ENCODE data around the gene LRSAM1.
"Not testable (repeated sequence)": the region's sequence is repeated elsewhere in the genome, so short reads cannot be mapped to it uniquely, and the experiment has no call there.

LRSAM1 gene

DNA sequence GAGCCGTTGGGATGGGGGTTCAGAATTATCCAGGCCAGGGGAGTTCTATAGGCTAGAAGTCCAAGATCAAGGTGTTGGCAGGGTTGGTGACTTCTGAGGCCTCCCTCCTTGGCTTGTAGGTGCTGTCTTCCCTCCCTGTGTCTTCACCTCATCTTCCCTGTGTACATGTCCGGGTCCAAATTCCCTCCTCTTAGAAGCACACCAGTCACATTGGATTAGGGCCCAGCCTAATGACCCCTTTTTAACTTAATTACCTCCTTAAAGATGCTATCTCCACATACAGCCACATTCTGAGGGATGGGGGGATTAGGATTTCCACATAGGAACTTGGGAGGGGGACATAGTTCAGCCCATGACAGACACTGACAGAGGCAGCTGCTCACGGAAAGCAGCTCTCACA lies 12.1 kb downstream of the LRSAM1 start:
- no peak for DNase-seq

DNA sequence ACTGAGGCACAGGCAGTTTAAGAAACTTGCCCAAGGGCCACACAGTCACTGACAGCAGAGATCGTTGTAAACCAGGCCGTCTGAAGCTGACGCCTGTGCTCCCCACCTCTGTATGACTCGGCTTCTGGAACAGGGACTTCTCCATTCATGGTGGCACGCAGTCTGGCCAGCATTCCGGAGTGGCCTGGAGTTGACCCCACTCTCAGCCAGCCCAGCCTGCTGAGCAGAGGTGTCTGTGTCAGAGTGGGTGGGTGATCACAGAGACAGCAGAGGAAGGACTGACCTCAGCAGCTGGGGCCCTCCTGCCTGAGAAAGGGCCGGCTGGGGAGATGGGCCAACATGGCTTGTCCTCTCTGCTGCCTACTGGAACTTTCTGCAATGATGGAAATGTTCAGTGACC lies 12.6 kb downstream of the LRSAM1 start:
- no peak for DNase-seq

DNA sequence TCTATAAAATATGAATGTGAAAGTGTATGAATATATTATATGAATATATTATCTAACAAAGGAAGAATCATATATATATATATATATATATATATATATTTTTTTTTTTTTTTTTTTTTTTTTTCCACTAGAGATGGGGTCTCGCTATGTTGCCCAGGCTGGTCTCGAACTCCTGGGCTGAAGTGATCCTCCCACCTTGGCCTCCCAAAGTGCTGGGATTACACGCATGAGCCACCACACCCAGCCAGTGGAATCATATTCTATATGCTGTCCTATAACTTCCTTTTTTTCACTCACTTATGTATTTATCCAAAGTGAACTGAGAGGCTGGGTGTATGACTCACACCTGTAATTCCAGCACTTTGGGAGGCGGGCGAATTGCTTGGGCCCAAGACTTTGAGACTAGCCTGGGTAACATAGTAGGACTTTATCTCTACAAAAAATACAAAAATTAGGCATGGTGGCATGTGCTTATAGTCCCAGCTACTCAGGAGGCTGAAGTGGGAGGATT lies 15.2 kb downstream of the LRSAM1 start:
- not testable (repeated sequence) for DNase-seq

DNA sequence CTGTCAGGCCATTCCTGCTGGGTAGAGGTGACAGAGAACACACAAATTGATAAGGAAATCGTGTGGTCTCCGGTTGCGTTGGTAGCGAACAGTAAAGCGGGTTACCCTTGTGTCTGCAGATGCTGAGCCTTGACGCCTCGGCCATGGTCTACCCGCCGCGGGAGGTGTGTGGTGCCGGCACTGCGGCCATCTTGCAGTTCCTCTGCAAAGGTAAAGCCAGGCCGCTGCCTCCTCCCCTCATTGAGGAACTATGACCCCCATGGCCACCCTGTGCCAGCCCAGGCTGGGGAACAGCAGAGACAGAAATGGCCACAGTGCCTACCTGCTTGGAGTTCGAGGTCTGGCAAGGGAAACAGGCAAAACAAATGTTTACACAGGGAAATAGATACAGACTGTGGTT lies 16.3 kb downstream of the LRSAM1 start:
- DNase-seq: no peak

DNA sequence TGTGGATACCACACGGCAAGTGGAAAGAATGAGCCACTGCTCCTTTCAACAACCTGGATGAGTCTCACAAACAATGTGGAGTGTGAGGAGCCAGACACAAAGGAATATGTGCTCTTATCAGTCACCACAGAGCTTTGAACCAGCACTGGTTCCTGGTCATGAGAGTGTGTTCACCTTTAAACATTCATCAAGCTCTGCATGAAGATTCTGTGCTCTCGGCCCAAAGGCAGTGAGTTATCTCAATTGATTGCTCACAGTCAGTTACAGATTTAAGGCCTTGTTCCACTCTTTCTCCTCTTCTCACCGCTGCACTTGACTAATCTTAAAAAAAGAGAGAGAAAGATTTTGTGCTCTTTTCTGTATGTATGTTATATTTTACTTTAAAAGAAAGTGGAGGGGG lies 19.4 kb downstream of the LRSAM1 start:
- DNase-seq: no peak

DNA sequence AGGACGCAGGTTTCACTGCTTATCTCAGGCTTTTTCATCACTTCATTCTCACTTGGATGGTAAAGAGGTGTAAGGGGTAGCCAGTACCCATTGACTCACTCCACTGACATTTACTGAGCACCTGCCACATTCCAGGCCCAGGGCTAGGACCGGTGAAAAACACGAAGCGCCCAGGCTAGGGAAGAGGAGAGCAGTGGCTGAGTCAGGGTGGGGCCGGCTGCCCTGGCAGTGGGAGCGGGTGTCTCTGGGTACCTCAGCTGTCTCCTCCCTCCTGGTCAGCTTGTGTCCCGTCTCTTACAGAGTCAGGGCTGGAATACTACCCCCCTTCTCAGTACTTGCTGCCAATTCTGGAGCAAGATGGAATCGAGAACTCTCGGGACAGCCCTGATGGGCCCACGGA lies 22.2 kb downstream of the LRSAM1 start:
- DNase-seq: no peak

DNA sequence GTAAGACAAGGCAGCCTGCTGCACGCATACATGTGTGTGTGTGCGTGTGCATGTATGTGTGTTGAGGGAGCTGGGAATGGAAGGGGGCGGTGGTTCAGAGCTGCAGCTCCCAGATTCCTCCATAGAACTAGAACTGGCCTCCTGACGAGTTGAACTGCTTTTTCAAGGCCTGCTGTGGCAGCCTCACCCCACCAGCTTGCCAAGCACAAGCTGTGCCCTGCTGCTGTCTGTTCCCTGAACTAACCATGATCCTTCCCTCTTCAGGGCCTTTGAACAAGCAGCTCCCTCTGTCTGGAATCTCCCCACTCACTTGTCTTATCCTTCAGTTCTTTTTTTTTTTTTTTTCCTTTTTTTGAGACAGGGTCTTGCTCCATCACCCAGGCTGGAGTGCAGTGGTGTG lies 22.6 kb downstream of the LRSAM1 start:
- no peak for DNase-seq

DNA sequence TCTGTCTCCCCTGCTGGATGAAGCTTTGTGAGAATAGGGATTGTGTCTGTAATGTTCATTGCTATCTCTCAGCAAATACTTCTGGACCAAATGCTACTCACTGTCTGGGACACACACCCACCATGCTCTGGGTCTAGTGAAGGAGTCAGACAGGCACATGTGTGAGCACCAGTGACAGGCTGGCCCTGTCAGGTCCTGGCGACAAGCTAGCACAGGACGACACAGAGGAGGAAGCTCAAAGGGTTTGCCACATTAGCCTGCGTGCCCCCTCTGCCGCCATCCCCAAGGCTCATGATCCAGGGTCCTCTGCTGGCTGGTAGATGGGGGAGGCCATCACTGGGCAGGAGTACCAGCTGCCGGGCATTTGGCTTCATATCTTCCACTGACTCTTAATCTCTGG lies 23.3 kb downstream of the LRSAM1 start:
- DNase-seq: no peak

DNA sequence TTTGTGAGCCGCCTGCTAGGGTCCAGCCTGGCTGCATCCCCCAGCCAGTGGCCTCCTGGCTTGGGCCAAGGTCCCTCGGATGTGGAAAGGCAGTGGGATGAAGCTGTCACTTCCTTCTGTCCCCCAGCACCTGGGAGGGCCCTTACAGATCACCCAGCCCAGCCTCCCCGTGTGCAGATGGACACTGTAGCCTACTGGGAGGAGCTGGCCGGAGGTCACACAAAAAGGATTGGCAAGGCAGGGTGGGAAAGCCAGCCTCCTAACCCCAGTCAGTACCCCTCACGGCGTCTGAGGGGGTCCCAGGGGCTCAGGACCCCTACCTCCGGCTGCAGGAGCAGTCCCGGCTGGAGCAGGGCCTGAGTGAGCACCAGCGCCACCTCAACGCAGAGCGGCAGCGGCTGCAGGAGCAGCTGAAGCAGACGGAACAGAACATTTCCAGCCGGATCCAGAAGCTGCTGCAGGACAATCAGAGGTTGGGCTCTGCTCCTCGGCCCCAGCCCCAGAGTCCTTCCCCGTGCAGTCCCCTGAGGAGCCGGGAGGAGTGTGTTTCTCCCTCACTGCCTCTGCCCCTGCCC lies 28.3 kb downstream of the LRSAM1 start:
- no peak for DNase-seq

DNA sequence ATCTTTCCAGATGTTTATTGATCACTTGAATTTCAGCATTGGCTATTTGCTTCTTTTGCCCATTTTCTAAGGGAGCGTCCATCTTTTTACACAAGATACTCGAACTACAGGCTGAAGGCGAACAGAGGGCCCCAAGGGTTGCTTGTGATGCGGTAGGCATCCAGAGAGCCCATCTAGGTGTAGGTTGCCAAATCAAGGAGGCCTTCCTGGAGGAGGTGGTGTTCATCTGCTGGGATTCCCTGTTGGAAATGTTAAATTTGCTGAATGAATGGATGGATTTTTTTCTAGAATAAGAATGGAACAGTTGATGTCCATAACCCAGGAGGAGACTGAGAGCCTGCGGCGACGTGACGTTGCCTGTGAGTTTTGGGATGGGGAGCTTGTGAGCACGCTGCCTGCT lies 31.4 kb downstream of the LRSAM1 start:
- no peak for DNase-seq

DNA sequence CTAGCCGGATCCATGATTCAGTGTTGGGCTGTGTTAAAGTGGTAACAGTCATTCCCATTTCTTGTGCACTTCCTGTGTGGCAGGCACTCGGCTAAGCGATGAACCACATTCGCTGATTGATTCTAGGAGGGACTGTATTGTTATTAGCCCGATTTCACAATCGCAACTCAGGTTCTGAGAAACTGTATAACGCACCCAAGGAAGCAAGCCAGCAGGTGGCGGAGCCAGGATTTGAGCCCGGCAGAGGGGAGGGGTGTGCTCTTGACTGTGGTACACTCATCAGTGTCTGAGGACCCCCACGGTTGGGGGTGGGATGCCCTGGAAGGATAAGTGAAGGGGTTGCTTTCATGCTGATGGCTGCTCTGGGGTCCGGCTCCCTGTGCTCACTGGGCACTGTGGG lies 34.7 kb downstream of the LRSAM1 start:
- no peak for DNase-seq

DNA sequence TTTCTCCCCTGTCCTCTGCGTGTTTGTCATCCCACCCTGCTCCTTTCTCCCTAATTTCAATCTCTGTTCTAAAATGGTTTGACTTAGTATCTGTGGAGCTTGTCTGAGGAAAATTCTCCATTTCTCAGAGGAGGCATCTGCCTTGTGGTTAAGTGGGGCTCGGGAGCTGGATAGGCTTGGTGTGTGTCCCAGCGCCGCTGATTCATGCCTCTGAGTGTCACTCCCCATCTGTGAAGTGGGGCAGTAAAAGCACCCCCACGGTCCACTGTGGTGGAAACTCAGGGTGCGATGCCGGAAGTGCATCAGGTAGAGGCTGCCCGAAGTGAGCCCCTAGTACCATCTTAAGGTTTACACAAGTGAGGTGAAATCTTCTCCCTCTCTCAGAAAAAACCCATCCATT lies 37.6 kb downstream of the LRSAM1 start:
- no peak for DNase-seq

DNA sequence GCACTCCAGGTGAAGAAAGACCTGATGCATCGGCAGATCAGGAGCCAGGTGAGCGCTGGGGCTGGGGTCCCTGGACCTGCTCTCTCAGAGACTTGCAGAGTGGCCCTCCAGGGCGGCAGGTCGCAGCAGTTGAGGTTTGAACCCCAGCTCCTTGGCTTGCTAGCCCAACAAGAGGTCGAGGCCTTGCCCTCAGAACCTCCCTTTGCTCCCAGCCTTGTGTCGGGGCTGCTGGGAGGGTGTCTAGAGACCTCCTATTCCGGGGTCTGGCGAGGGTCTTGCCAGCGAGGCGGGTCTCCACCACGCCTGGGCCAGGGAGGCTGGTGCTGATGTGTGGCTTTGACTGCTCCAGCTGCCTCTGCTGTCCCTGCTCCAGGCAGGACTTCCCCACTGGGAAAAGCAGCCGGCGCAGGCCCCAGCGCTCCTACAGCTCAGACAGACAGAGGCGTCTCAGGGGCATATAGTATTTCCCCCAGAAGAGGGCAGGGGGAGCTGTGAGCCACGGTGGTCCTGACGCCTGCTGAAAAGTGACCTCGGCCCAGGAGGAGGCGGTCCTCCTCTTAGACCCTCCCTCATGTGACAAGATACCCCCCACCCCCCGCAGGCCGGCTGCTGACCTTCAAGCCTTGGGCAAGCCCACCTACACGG lies 38.3 kb downstream of the LRSAM1 start:
- DNase-seq: no peak

DNA sequence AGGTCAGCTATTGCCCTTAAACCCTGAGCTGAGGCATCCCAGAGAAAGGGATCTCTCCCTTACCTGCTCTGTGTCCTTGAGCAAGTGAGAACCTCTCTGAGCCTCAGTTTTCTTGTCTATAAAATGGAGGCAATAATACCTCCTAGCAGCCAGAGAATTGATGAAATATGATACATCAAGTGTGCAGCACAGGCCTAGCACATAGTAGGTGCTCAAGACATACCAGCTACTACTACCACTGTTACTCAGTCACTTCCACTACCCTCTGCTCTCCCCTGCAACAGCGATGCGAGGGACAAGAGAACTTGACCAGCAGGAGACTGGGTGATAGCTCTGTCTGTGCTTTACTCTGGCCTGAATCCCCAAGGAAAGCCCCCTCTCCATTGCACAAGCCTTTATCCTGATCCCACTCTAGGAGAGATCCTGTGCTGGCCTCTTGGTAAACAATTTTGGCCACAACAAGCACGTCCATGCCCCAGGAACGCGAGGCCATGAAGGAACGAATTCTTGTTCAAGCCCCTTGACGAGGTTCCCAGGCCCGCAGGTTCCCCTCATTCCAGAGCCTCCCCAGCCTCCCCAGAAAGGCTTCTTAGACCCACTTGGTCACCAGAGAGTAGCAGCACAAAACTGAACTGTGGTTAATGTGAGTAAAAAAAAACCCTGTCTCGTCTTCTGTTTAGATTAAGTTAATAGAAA lies 39.4 kb downstream of the LRSAM1 start:
- DNase-seq: no peak

DNA sequence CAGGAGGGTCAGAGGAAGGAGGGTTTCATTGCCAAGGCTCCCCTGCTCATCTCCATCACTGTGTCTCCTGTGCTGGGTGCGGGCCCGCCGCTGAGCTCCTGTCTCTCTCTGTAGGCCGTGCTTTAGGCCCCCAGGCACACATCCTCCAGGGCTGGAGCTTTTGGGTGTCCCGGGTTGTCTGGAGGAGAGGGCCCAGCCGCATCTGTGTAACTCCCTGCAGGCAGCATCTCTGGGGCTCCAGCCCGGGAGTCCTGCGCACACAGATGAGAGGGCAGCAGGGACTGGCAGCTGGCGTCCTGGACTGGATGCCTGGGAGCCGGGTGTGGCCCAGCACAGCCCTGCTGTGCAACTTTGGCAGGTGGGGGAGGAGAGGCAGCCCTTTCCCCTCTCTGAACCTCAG lies 40.2 kb downstream of the LRSAM1 start:
- no peak for DNase-seq

DNA sequence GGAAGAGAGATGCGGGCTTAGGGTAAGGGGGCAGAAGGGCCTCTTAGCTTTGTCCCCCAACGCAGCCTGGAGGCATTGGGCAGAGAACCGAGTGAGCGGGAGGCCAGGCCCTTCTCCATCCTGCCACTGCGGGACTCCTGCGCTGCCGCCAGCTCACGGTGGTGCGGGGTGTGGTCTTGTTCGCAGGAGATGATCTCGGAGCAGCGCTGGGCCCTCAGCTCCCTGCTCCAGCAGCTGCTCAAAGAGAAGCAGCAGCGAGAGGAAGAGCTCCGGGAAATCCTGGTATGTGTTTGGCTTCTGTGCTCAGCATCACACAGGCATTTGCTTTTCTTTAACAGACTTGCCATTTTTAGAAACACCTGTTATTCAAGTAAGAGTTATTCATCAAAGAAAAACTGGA lies 41.3 kb downstream of the LRSAM1 start:
- no peak for DNase-seq

DNA sequence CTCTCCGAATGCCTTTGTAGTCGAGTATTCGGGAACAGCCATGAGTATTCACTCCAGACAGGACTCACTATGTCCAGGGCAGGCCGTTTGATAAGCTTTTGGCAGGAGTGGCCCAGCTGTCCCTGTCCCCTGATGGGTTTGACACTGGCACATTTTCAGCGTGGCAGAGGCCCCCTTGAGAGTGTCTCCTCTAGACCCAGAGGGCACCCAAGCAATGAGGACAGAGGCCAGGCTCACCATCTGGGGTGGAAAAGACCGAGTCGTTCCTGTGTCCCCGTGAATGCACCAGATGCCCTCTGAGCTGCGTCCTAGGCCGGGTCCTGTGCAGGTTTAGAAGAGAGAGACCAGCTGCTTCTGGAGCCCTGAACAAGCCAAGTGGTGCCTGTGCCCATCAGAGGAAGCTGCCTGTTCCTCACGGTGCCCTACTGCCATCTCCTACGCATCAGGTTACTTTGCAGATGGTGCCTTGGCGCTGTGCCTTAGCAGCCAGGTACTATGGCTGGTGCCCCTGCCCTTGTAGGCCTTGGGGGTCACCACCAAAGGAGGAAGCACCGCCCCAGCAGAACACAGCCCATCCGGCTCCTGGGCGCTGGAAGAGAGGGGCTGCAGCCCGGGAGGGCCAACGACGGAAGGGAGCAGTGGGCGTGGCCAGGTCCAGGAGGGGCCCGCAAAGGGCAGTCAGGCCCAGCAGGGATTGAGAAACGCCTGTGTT lies 42.4 kb downstream of the LRSAM1 start:
- no peak for DNase-seq

DNA sequence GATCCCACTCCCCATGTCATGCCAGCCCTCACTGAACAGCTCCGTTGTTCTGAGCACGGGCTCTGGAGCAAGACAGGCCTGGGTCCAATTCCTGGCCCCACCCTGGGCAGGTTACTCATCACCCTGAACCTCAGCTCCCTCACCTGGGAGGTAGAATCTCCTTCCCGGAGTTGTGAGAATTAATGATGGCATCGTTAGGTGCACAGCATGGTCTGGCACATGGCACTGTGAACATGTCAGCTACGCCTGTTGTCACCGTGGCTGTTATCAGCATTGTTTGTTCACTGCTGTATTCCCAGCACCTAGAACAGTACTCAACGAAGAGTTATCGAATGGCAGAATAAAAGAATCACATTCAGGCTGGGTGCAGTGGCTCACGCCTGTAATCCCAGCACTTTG lies 43.0 kb downstream of the LRSAM1 start:
- DNase-seq: no peak

DNA sequence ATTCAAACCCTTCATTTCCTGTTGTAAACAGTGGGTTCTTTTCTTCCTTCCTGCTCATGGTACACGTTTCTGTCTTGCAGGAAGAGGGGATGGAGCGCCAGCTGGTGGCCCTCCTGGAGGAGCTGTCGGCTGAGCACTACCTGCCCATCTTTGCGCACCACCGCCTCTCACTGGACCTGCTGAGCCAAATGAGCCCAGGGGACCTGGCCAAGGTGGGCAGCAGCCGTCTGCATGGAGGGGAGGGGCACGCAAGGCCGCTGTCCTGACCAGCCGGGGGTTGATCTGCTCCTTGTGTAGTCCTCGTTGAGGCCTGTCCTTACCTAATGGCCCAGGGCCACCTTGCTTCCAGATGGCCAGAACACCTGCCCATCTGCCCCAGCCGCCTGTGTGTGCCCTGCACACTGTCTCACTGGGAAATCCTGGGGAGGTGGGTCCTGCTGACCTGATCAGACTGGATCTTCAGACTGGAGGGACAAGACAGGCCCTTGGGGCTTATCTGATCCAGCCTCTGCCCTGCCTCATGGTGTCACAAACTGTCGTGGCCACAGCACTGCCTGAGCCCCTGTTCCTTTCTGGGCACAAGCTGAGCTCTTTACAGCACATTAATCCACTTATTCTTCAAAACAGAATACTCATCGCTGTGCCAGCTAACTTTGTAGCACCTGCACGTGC lies 44.7 kb downstream of the LRSAM1 start:
- DNase-seq: no peak

DNA sequence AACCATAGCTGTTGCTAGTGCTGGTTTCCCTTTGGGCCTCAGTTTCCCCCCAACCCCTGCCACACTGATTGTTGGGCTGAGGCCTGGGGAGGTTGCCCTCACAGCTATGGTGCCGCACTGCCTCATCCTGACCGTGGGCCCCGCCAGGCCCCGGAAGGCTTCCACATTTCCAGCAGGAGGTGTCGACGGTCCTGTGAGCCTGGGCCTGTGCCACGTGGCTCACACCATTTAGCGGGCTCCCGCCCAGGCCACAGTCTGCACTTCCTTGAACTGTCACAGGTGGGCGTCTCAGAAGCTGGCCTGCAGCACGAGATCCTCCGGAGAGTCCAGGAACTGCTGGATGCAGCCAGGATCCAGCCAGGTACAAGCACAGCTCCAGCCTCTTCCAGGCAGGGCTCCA lies 45.7 kb downstream of the LRSAM1 start:
- no peak for DNase-seq

DNA sequence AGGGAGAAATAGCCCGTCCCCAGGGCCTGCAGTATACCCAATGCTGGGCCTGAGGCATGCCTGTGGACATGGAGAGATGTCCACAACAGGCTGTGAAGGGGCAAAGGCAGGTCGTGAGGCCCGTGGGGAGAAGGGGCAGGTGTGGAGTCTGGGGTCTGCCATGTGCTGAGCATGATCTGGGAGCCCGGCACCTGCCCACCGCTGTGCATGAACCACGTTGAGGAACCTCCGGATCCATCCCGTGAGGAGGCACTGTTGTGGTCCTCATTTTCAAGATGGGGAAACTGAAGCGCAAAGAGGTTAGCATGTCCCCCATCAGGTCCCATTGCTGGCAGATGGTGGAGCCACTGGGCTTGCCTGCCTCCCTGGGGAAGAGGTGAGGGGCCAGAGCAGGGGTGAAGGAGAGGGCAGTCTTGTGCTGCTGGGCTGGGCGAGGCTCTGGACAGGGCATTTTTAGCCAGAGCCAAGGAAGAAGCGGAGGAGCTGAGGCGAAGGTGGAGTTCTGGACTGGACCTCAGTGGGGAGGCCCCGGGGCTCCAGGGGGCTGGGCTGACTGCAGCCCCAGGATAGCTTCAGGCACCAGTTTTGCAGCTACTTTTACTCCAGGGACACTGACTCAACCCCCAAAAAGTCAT lies 46.5 kb downstream of the LRSAM1 start:
- no peak for DNase-seq

DNA sequence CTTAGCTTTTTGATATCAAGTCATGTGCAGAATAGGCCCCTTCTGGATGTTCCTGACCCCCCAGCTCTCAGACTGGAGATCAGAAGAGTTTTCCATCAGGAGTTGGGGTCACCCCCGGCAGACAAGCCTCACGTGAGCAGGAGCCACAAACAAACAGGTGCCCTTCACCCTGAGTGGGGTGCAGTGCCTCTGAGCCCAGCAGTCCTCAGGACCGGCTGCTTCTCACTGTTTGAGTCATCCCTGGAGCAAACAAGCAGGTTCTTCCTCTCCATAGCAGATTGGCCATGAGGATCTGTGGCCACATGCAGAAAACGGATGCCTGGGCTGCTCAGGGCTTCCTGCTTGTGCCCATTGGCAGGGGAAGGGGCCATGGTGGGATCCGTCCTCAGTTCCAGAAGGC lies 47.0 kb downstream of the LRSAM1 start:
- no peak for DNase-seq

DNA sequence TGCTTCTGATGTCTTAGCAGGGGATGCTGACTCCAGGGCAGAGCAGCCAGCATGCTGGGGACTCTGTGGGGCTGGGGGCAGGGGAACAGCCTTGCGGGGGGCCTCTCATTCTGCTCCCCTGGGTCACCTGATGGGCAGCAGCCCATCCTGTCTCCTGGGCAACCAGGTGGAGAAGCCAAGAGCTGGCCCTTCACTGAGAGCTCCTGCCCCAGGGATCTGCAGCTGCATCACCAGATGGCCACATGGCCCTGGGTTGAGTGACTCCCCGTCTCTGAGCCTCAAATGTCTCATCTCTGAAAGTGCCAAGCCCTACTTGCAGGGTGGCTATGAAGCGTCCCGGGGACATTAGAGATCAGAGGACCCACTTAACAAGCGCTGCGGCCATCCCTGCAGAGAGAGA lies 49.1 kb downstream of the LRSAM1 start:
- DNase-seq: no peak
